HL-60 (cell line): Measurements from ENCODE around the gene STK17B.

Experiments
- POLR2AphosphoS5 ChIP-seq: IDR thresholded peaks from 2 replicates; pipeline ENCODE4 v1.6.1; 2012; ENCODE audit warnings: low read depth
- TF ChIP-seq, protein P1 (sequence below): IDR thresholded peaks from one replicate; pipeline ENCODE4 v1.5.1; 2011; ENCODE audit warnings: low read length, control low read depth, inconsistent platforms; ENCODE audit not compliant: insufficient read depth

DNA sequence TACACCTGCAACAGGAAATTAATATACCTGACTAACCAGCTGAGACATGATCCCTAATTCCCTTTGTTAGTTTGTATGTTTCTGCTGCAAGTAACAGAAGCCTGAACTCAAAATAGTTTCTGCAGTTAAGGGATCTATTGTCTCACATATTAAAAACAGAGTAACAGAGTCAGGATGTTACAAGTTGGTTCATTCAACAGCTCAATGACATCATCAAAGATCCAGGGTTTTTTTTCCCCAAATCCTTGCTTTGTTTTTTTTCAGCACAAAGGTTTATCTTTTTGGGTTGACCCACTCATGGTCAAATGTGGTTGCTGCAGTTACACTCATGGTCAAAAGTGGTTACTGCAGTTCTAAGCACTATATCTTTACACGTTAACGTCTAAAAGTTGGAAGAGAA, 67.8 kb downstream of the STK17B start:
- TF ChIP-seq, protein P1, sequence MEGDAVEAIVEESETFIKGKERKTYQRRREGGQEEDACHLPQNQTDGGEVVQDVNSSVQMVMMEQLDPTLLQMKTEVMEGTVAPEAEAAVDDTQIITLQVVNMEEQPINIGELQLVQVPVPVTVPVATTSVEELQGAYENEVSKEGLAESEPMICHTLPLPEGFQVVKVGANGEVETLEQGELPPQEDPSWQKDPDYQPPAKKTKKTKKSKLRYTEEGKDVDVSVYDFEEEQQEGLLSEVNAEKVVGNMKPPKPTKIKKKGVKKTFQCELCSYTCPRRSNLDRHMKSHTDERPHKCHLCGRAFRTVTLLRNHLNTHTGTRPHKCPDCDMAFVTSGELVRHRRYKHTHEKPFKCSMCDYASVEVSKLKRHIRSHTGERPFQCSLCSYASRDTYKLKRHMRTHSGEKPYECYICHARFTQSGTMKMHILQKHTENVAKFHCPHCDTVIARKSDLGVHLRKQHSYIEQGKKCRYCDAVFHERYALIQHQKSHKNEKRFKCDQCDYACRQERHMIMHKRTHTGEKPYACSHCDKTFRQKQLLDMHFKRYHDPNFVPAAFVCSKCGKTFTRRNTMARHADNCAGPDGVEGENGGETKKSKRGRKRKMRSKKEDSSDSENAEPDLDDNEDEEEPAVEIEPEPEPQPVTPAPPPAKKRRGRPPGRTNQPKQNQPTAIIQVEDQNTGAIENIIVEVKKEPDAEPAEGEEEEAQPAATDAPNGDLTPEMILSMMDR = no peak
- TF ChIP-seq POLR2AphosphoS5 = no peak
